Adrenal gland (tissue), 12 donors: ENCODE data around the gene VWCE. TPM values are rescaled to one million over a fixed set of nuclear protein-coding genes. Genes with fewer than 3 reads are reported as not detected.

ENCODE experiments used
- DNase-seq, 7 donors: peaks; one replicate each; pipeline ENCODE4 v3.0.0-alpha.2; 2019 to 2020
- H3K27ac ChIP-seq, 5 donors: fragments of 200-600 bp; sonication (generic) in 4 of 5; 1 replicate in 3 of 5; 2 replicates in 2 of 5; pipeline versions ENCODE4 v1.5.1 to v1.8.0; 2016 to 2020; ENCODE audit warnings: mild to moderate bottlenecking in 1 of 5
- H3K27me3 ChIP-seq: fragments of 200-600 bp; 2 replicates; pipeline ENCODE4 v1.8.0; 2021
- H3K36me3 ChIP-seq, 2 donors: fragments of 200-600 bp; replicated peaks in 1 of 2; 1 replicate in 1 of 2; 2 replicates in 1 of 2; pipeline versions ENCODE4 v1.5.1 to v1.8.0; 2018 to 2022
- H3K4me1 ChIP-seq, 2 donors: fragments of 200-600 bp; replicated peaks in 1 of 2; 1 replicate in 1 of 2; 2 replicates in 1 of 2; pipeline versions ENCODE4 v1.5.1 to v1.8.0; 2018 to 2021
- H3K4me3 ChIP-seq, 4 donors: fragments of 200-600 bp; sonication (generic) in 3 of 4; one replicate each; pipeline ENCODE4 v1.5.1; 2016 to 2018
- H3K9me3 ChIP-seq, 3 donors: fragments of 200-600 bp; sonication (generic) in 1 of 3; replicated peaks in 1 of 3; 1 replicate in 2 of 3; 2 replicates in 1 of 3; pipeline versions ENCODE4 v1.5.1 to v1.8.0; 2016 to 2021
- POLR2A ChIP-seq, 2 donors: fragments of 450-650 bp; IDR thresholded peaks; one replicate each; pipeline ENCODE4 v1.6.1; 2017; ENCODE audit warnings: antibody characterized with exemption in 2 of 2, mild to moderate bottlenecking in 2 of 2, moderate library complexity in 1 of 2
- WGBS, 4 donors: extraction: QIAGEN DNeasy Blood & Tissue Kit in 2 of 4; methylation state at CpG; one replicate each; pipeline versions ENCODE4 v1.1.5 to v1.1.7; 2013 to 2017; 5-methylcytosine and 5-hydroxymethylcytosine counted together
- intact Hi-C, 2 donors: fragments of 100-400 bp; cut with DNase I; formaldehyde crosslinking; loops; one replicate each; pipeline versions ENCODE4 v1.14.1 to v1.15.0; 2022 to 2023
- polyA plus RNA-seq, 3 donors: library from polyadenylated mRNA; stranded (reverse); fragments of 200-250 nt in 2 of 3; fragments of 350-450 nt in 1 of 3; fragmentation: Illumina TruSeq in 1 of 3; extraction: RNeasy Lipid Tissue Mini Kit (QIAGEN cat#74804) in 1 of 3; gene quantifications; one replicate each; pipeline ENCODE4 v1.2.3, GENCODE V29; 2013 to 2014
- total RNA-seq, 9 donors: library from RNA; depleted of rRNA in 4 of 9; stranded (reverse); fragments of >200 nt in 4 of 9; fragments of 120-200 nt in 1 of 9; fragmentation: NEBNext Ultra II Directional in 1 of 9; extraction: Animal tissue kit (Norgen Biotek cat#: 25700) in 1 of 9; gene quantifications; one replicate each; pipeline versions ENCODE4 v1.1.0 to v1.2.4, GENCODE V29; 2013 to 2023
- TF ChIP-seq, protein P1 (sequence below), 6 experiments: fragments of 450-650 bp in 4 of 6; fragments of 200-600 bp in 2 of 6; sonication (generic) in 1 of 6; IDR thresholded peaks; 1 replicate in 5 of 6; 2 replicates in 1 of 6; pipeline versions ENCODE4 v1.5.1 to v1.8.0; 2016 to 2021; ENCODE audit warnings: antibody characterized with exemption in 6 of 6, mild to moderate bottlenecking in 2 of 6, moderate library complexity in 1 of 6
- donor health status: healthy with polysubstance abuse.
- donor health status: Bipolar disorder and iron deficiency.
- donor health status: DM: yes; HTN: yes; CAD: no.
- donor health status: DM: no; HTN: no; CAD: no.
- donor health status: DM: no; HTN: no; CAD: no.
- donor health status: DM: yes; HTN: yes; CAD: no.

The VWCE gene
- total and polyA plus RNA-seq, 12 donors = 0.55 to 5.8 (median 2.5) TPM

GRCh38 chr11:61297746-61298145 lies 2.6 kb upstream of the VWCE start:
- peak in 6 of 7 donors; percentile 43 to 66 (median 48) for DNase-seq
- TF ChIP-seq POLR2A (IDR thresholded peaks at IDR 0.05) = no peak
- TF ChIP-seq, protein P1, sequence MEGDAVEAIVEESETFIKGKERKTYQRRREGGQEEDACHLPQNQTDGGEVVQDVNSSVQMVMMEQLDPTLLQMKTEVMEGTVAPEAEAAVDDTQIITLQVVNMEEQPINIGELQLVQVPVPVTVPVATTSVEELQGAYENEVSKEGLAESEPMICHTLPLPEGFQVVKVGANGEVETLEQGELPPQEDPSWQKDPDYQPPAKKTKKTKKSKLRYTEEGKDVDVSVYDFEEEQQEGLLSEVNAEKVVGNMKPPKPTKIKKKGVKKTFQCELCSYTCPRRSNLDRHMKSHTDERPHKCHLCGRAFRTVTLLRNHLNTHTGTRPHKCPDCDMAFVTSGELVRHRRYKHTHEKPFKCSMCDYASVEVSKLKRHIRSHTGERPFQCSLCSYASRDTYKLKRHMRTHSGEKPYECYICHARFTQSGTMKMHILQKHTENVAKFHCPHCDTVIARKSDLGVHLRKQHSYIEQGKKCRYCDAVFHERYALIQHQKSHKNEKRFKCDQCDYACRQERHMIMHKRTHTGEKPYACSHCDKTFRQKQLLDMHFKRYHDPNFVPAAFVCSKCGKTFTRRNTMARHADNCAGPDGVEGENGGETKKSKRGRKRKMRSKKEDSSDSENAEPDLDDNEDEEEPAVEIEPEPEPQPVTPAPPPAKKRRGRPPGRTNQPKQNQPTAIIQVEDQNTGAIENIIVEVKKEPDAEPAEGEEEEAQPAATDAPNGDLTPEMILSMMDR (IDR thresholded peaks at IDR 0.05) = no peak
- 23 to 29% (median 27%) methylated on average over 5 of the region's 5 CpGs for WGBS, 4 donors
- H3K27ac ChIP-seq = peak overlapping the region in 1 of 5 donors; percentile 41
- no peak overlapping the region for H3K4me3 ChIP-seq
- H3K36me3 ChIP-seq = peaks cover 0 to 38% of the 10 kb centered on the region in 2 donors
- peaks cover 14 to 34% of the 10 kb centered on the region in 2 donors for H3K4me1 ChIP-seq
- no peaks in the 10 kb centered on the region for H3K9me3 ChIP-seq
- intact Hi-C loops = no loop called here
- no peaks in the 10 kb centered on the region for H3K27me3 ChIP-seq

DNA sequence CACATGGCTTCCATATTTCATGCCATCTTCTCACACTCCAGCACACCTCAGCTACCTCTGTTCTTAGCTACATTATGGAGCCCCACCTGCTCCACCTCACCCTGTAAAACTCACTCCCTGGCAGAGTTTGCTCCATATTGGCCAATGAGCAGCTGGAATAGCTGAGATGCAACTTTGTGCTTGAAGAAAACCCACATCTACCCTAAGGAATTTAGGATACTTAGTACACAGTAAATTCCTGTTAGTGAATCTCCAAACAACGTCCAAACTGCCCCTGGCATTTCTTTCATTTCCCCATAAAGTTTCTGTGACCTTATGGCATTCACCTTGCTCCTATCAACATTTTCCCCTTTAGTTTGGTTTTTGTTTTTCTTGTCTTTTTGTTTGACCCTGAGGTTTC lies 2.2 kb upstream of the VWCE start:
- H3K27me3 ChIP-seq = no peaks in the 10 kb centered on the region
- intact Hi-C loops = no loop called here
- DNase-seq = no peak
- 7 to 22% (median 13%) methylated on average over 1 of the region's 1 CpG for WGBS, 4 donors
- peaks cover 0 to 34% of the 10 kb centered on the region in 2 donors for H3K36me3 ChIP-seq
- no peak overlapping the region for H3K4me3 ChIP-seq
- H3K4me1 ChIP-seq = peaks cover 14 to 34% of the 10 kb centered on the region in 2 donors
- TF ChIP-seq, protein P1 (IDR thresholded peaks at IDR 0.05) = no peak
- no peak for TF ChIP-seq POLR2A (IDR thresholded peaks at IDR 0.05)
- H3K27ac ChIP-seq = peak overlapping the region in 2 of 5 donors; percentile 41 to 42
- H3K9me3 ChIP-seq = no peaks in the 10 kb centered on the region

DNA sequence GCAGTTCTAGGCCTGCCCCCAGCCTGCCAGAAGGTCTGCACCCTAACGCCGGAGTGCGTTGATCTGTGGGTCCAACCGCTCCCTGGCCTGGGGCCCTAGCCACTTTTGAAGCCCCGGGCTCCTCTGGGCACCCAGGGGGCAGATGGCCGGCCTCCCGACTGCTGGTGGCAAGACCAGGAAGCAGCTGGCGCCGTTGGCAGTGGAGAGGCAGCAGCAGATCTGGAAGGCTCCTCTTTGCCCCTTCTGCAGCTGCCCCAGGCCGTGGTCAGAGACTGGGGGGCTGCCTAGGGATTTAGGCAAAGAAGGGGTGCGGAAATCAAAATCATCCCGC lies 445 bp upstream of the VWCE start:
- peak overlapping the region in 3 of 5 donors; percentile 17 to 79 (median 54) for H3K27ac ChIP-seq
- WGBS, 4 donors = 53 to 90% (median 62%) methylated on average over 3 to 12 of the region's 12 CpGs
- H3K4me1 ChIP-seq = peaks cover 14 to 34% of the 10 kb centered on the region in 2 donors
- peak overlapping the region in 1 of 4 donors; percentile 79 for H3K4me3 ChIP-seq
- H3K36me3 ChIP-seq = peaks cover 0 to 16% of the 10 kb centered on the region in 2 donors
- H3K9me3 ChIP-seq = no peaks in the 10 kb centered on the region
- no peaks in the 10 kb centered on the region for H3K27me3 ChIP-seq
- intact Hi-C loops = no loop called here
- peak in 3 of 7 donors; percentile 38 to 41 (median 40) for DNase-seq
- TF ChIP-seq POLR2A (IDR thresholded peaks at IDR 0.05) = no peak
- TF ChIP-seq, protein P1 (IDR thresholded peaks at IDR 0.05) = no peak

GRCh38 chr11:61293867-61294716 lies 1.0 kb downstream of the VWCE start:
- DNase-seq = peak; percentile 46 to 78 (median 62)
- no peaks in the 10 kb centered on the region for H3K27me3 ChIP-seq
- TF ChIP-seq POLR2A (IDR thresholded peaks at IDR 0.05) = no peak
- TF ChIP-seq, protein P1 (IDR thresholded peaks at IDR 0.05) = peak in 1 of 6 experiments; percentile 22
- H3K27ac ChIP-seq = peak overlapping the region in 3 of 5 donors; percentile 17 to 79 (median 54)
- intact Hi-C loops = no loop called here
- peaks cover 14 to 34% of the 10 kb centered on the region in 2 donors for H3K4me1 ChIP-seq
- 1 to 12% (median 4%) methylated on average over 9 to 60 of the region's 60 CpGs for WGBS, 4 donors
- peak overlapping the region in 2 of 4 donors; percentile 38 to 79 for H3K4me3 ChIP-seq
- peaks cover 0 to 2% of the 10 kb centered on the region in 2 donors for H3K36me3 ChIP-seq
- no peaks in the 10 kb centered on the region for H3K9me3 ChIP-seq
